Loucy (cell line): Measurements from ENCODE around the gene ALDH1A1.

ENCODE experiments used
- H2AFZ ChIP-seq: fragments of 200-600 bp; sonication (generic); 2 replicates; pipeline ENCODE4 v1.6.0; 2016; ENCODE audit warnings: antibody characterized with exemption, mild to moderate bottlenecking, low read length, moderate library complexity
- H3F3A ChIP-seq: fragments of 200-600 bp; 2 replicates; pipeline ENCODE4 v1.6.0; 2016; ENCODE audit warnings: antibody characterized with exemption, low read depth, mild to moderate bottlenecking
- H3K27me3 ChIP-seq: fragments of 200-600 bp; sonication (generic); 2 replicates; pipeline ENCODE4 v1.6.1; 2014; ENCODE audit warnings: low read length, mild to moderate bottlenecking; ENCODE audit not compliant: insufficient read depth, poor library complexity, severe bottlenecking
- H3K36me3 ChIP-seq: fragments of 200-600 bp; sonication (generic); 2 replicates; pipeline ENCODE4 v1.6.1; 2016; ENCODE audit warnings: low read length; ENCODE audit not compliant: insufficient read depth
- H3K4me1 ChIP-seq: fragments of 200-600 bp; sonication (generic); 2 replicates; pipeline ENCODE4 v1.5.1; 2014; ENCODE audit warnings: low read length, mild to moderate bottlenecking; ENCODE audit not compliant: insufficient read depth, poor library complexity, severe bottlenecking
- H3K4me2 ChIP-seq: fragments of 200-600 bp; sonication (generic); 2 replicates; pipeline ENCODE4 v1.6.0; 2014; ENCODE audit warnings: antibody characterized with exemption, low read length, low read depth, mild to moderate bottlenecking; ENCODE audit not compliant: poor library complexity, severe bottlenecking
- H3K4me3 ChIP-seq: fragments of 200-600 bp; sonication (generic); 2 replicates; pipeline ENCODE4 v1.5.1; 2014; ENCODE audit warnings: low read length, mild to moderate bottlenecking, mixed read lengths; ENCODE audit not compliant: poor library complexity, severe bottlenecking
- H3K79me2 ChIP-seq: fragments of 200-600 bp; sonication (generic); 2 replicates; pipeline ENCODE4 v1.6.1; 2014; ENCODE audit warnings: low read length; ENCODE audit not compliant: insufficient read depth
- H3K9ac ChIP-seq: fragments of 200-600 bp; sonication (generic); 2 replicates; pipeline ENCODE4 v1.6.0; 2014; ENCODE audit warnings: mild to moderate bottlenecking, low read depth, low read length, moderate library complexity; ENCODE audit not compliant: poor library complexity, severe bottlenecking
- H3K9me2 ChIP-seq: fragments of 200-600 bp; sonication (generic); replicated peaks from 2 replicates; pipeline ENCODE4 v1.6.1; 2016; ENCODE audit warnings: low read depth, low read length, mixed read lengths
- H3K9me3 ChIP-seq: fragments of 200-600 bp; sonication (generic); 2 replicates; pipeline ENCODE4 v1.6.1; 2014; ENCODE audit warnings: mild to moderate bottlenecking, antibody characterized with exemption, low read length, low read depth; ENCODE audit not compliant: insufficient read depth
- H4K20me1 ChIP-seq: fragments of 200-600 bp; sonication (generic); 2 replicates; pipeline ENCODE4 v1.6.0; 2014; ENCODE audit warnings: antibody characterized with exemption, low read length, mild to moderate bottlenecking; ENCODE audit not compliant: insufficient read depth, poor library complexity, severe bottlenecking
- EZH2phosphoT487 ChIP-seq: fragments of 200-600 bp; IDR thresholded peaks from 2 replicates; pipeline ENCODE4 v1.6.1; 2018; ENCODE audit warnings: antibody characterized with exemption, mild to moderate bottlenecking, moderate library complexity, borderline replicate concordance
- TF ChIP-seq, protein P1 (sequence below): fragments of 200-600 bp; sonication (generic); conservative IDR thresholded peaks from 2 replicates; pipeline ENCODE4 v1.5.1; 2014; ENCODE audit warnings: mild to moderate bottlenecking, antibody characterized with exemption, low read length

The ALDH1A1 gene

DNA sequence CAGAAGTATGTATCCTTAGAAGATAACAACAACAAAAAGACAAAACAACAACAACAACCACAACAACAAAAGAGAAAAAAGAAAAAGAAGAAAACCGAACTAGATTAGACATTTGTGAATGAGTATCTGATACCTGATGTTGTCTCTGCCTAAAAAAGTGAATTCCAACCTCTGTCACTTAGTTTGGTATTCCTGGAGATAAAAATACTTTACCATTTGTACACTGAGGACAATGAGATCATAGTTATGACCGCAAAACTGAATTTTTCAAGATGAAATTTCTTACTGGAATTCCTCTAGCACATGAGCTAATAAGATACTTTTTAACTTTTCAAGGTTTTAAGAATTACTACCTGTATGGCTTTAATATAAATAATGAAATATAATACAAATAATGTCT, 54.5 kb downstream of the ALDH1A1 start:
- TF ChIP-seq, protein P1, sequence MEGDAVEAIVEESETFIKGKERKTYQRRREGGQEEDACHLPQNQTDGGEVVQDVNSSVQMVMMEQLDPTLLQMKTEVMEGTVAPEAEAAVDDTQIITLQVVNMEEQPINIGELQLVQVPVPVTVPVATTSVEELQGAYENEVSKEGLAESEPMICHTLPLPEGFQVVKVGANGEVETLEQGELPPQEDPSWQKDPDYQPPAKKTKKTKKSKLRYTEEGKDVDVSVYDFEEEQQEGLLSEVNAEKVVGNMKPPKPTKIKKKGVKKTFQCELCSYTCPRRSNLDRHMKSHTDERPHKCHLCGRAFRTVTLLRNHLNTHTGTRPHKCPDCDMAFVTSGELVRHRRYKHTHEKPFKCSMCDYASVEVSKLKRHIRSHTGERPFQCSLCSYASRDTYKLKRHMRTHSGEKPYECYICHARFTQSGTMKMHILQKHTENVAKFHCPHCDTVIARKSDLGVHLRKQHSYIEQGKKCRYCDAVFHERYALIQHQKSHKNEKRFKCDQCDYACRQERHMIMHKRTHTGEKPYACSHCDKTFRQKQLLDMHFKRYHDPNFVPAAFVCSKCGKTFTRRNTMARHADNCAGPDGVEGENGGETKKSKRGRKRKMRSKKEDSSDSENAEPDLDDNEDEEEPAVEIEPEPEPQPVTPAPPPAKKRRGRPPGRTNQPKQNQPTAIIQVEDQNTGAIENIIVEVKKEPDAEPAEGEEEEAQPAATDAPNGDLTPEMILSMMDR = no peak
- Histone ChIP-seq H3K27me3 (no peaks in the 10 kb centered on the region), H3K4me3 (no peak overlapping the region), H2AFZ (no peak overlapping the region), H3F3A (no peaks in the 10 kb centered on the region), H3K36me3 (no peaks in the 10 kb centered on the region), H3K9me2 (no peaks in the 10 kb centered on the region), H3K4me2 (no peak overlapping the region), H3K9me3 (no peaks in the 10 kb centered on the region), H3K4me1 (no peaks in the 10 kb centered on the region), H4K20me1 (no peaks in the 10 kb centered on the region), H3K9ac (no peak overlapping the region), H3K79me2 (no peaks in the 10 kb centered on the region)

DNA sequence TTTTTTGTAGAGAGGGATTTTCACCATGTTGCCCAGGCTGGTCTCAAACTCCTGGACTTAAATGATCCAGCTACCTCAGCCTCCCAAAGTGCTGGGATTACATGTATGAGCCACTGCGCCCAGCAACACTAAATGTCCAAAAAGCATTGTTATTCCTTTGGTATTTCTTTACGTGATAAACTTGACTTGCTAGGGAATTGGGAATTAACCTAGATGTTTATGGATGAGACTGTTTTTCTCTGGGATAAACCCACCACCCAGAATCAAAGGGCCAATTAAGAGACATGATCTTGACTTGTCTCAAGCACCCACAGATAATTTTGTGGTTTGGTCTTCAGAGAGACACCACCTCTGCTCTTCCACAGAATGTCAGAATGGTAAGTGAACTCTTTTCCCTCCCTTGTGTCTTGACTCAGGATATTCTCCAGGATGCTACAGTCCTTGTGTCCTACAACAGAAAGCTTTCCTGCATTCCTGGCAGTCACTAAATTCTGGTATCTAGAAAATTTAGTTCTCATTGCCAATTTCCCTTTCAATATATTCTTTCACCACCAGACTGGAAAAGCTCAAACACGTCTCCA, 55.7 kb downstream of the ALDH1A1 start:
- TF ChIP-seq EZH2phosphoT487 = no peak
- TF ChIP-seq, protein P1 = no peak

DNA sequence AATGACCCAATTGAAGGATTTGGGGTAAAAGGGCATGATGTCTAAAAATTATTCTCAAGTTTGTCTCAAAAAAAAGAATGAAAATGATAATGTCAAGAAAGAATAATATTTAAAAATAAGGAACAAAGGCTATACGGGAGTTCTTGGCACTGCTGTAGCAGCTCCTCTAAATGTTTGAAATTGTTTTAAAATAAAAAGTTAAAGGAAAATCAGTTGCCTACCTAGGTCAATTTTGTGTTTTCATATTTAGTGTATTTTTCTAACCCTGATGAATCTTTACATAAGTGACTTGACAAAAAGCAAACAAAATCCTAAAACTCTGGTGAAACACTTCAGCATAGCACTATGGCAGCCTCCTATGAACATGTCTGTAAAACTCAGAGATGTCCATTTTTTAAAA, 56.4 kb downstream of the ALDH1A1 start:
- Histone ChIP-seq H3K36me3 (no peaks in the 10 kb centered on the region), H4K20me1 (no peaks in the 10 kb centered on the region), H3K79me2 (no peaks in the 10 kb centered on the region), H3K9me2 (no peaks in the 10 kb centered on the region), H2AFZ (no peak overlapping the region), H3K9me3 (no peaks in the 10 kb centered on the region), H3K4me1 (no peaks in the 10 kb centered on the region), H3F3A (no peaks in the 10 kb centered on the region), H3K4me2 (no peak overlapping the region), H3K9ac (no peak overlapping the region), H3K27me3 (no peaks in the 10 kb centered on the region), H3K4me3 (no peak overlapping the region)
- TF ChIP-seq, protein P1 = no peak
- TF ChIP-seq EZH2phosphoT487 = no peak

More for the DNA sequence above, 55.7 kb downstream of the ALDH1A1 start:
- Histone ChIP-seq H3K4me3 (no peak overlapping the region), H4K20me1 (no peaks in the 10 kb centered on the region), H3K9me3 (no peaks in the 10 kb centered on the region), H3K9me2 (no peaks in the 10 kb centered on the region), H3K27me3 (no peaks in the 10 kb centered on the region), H3K4me2 (no peak overlapping the region), H3F3A (no peaks in the 10 kb centered on the region), H3K79me2 (no peaks in the 10 kb centered on the region), H3K36me3 (no peaks in the 10 kb centered on the region), H3K4me1 (no peaks in the 10 kb centered on the region), H3K9ac (no peak overlapping the region), H2AFZ (no peak overlapping the region)
